ENCODE measurements around the gene HHAT. TPM values are rescaled to one million over a fixed set of nuclear protein-coding genes. Genes with fewer than 3 reads are reported as not detected.

Gene HHAT
- total and polyA plus RNA-seq, 9 of the 15 experiments (the other 6 are each of a cell fraction or from before 2014, with no cell fraction given): 0.07 to 0.16 (median 0.13) TPM; not detected in 1

- no peak for TF ChIP-seq MGA (IDR thresholded peaks at IDR 0.05)
- TF ChIP-seq ZNF133 (CRISPR knock-in tag; IDR thresholded peaks at IDR 0.05): no peak
- no peak for TF ChIP-seq ZC3H4 (CRISPR knock-in tag; IDR thresholded peaks at IDR 0.05; ENCODE audit: borderline replicate concordance)
- no peak for TF ChIP-seq CHD2 (IDR thresholded peaks at IDR 0.05; ENCODE audit: low read depth, low read length)
- TF ChIP-seq ESRRB (CRISPR knock-in tag; IDR thresholded peaks at IDR 0.05; ENCODE audit: borderline replicate concordance): no peak
- TF ChIP-seq KDM1A (IDR thresholded peaks at IDR 0.05): no peak
These were observed 213.1 kb downstream of the HHAT start (continued) for GRCh38 chr1:210541680-210542358.
